GDM1 (cell line): Measurements from ENCODE around the gene SH3RF1.
"Not testable (repeated sequence)": the region's sequence is repeated elsewhere in the genome, so short reads cannot be mapped to it uniquely, and the experiment has no call there.

Source experiments
- DNase-seq: peaks from one replicate; lab custom pipeline; 2025; lab: John Stamatoyannopoulos, UW

SH3RF1 gene

GRCh38 chr4:169270810-169271691 is at the start of gene SH3RF1:
Gene SH3RF1 (minus strand): TSS chr4:169270956. CDS start chr4:169269212, 1,744 bp downstream.
- peak; percentile 84 for DNase-seq

- DNase-seq, result no peak
Measured at GRCh38 chr4:169315530-169316343, 45.0 kb upstream of the SH3RF1 start.

GRCh38 chr4:169314906-169315305 is 44.1 kb upstream of the SH3RF1 start:
- DNase-seq, result no peak

GRCh38 chr4:169313732-169314131 is 43.0 kb upstream of the SH3RF1 start:
- no peak for DNase-seq

GRCh38 chr4:169312690-169313422 is 42.1 kb upstream of the SH3RF1 start:
- no peak for DNase-seq

GRCh38 chr4:169311643-169312365 is 41.0 kb upstream of the SH3RF1 start:
- DNase-seq, result peak; percentile 16

GRCh38 chr4:169309326-169309967 is 38.7 kb upstream of the SH3RF1 start:
- no peak for DNase-seq

GRCh38 chr4:169307576-169307975 is 36.8 kb upstream of the SH3RF1 start:
- DNase-seq, result no peak

GRCh38 chr4:169305651-169306050 is 34.9 kb upstream of the SH3RF1 start:
- DNase-seq, result no peak

GRCh38 chr4:169305173-169305572 is 34.4 kb upstream of the SH3RF1 start:
- no peak for DNase-seq

GRCh38 chr4:169295822-169296221 is 25.1 kb upstream of the SH3RF1 start:
- DNase-seq, result no peak

- peak; percentile 88 for DNase-seq
Measured at GRCh38 chr4:169293343-169294176, 22.8 kb upstream of the SH3RF1 start.

- DNase-seq, result not testable (repeated sequence)
Measured at GRCh38 chr4:169287983-169288382, 17.2 kb upstream of the SH3RF1 start.

GRCh38 chr4:169286562-169287301 is 16.0 kb upstream of the SH3RF1 start:
- DNase-seq, result no peak

- DNase-seq, result no peak
Measured at GRCh38 chr4:169283114-169283509, 12.4 kb upstream of the SH3RF1 start.

GRCh38 chr4:169282429-169283113 is 11.8 kb upstream of the SH3RF1 start:
- DNase-seq, result no peak

GRCh38 chr4:169279108-169279507 is 8.4 kb upstream of the SH3RF1 start:
- no peak for DNase-seq

- no peak for DNase-seq
Measured at GRCh38 chr4:169278624-169279023, 7.9 kb upstream of the SH3RF1 start.

GRCh38 chr4:169277838-169278237 is 7.1 kb upstream of the SH3RF1 start:
- DNase-seq, result not testable (repeated sequence)
